HG03575 (cell line): Measurements from ENCODE around the gene DENND1C.
A peak's percentile ranks its signal among the peaks of the same experiment; 100 is the strongest.
"Not testable (repeated sequence)": the region's sequence is repeated elsewhere in the genome, so short reads cannot be mapped to it uniquely, and the experiment has no call there.

Experiments
- ATAC-seq: cut with Tn5 transposase; IDR thresholded peaks from one replicate; pipeline ENCODE4 v1.9.1; 2021; ENCODE audit not compliant: unreplicated experiment, insufficient number of reproducible peaks, low FRiP score; ENCODE audit errors: extremely low read depth

DENND1C gene

DNA sequence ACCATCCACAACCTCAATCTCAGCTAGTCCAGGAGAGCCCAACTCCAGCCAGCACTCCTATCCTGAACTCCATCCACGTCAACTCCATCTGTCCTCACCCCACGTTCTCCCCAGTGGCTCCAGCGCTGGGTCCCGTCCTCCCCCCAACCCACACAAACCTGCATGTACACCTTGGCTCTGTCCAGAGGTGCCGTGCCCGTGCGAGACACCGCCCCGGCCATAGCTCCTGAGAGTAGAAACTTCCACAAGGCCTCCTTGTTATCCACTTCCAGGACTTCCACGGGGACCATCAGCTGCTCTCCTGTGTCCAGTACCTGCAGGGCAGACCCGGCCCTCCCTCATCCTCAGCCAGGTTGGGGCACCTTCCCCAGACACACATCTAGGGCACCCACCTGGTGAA, 49.7 kb downstream of the DENND1C start:
- no peak for ATAC-seq

DNA sequence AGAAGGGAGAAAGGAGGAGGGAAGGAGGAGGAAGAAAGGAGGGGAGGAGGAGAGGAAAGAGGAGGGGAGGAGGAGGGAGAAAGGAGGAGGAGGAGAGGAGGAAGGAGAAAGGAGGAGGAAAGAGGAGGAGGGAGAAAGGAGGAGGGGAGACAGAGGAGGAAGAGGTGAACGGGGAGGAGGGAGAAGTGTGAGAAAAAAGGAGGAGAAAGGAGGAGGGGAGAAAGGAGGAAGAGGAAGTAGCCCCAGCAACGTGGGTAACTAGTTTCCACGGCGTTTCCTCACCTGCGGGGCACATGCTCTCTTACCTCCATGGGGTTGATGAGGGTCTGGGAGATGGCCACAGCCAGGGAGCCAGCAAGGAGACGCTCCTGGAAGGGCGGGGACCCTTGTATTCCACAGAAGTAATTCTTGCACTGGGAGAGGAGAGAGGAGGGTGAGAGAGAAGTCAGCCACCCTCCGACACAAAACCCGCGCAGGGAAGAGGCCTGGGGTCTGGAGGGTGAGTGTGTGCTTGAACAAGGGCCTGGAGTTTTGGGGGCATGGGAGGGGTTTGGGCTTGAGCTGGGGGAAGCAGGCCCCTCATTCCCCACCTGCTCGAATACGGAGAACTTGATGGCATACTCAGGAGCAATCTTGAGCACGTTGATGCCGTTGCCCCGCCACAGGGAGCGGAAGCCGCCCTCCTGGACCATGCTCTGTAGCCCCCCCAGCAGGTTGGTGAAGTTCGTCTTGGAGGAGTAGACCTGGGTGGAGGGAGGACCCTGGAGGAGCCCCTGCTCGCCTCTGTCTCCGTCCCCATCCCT, 52.0 kb downstream of the DENND1C start:
- no peak for ATAC-seq

DNA sequence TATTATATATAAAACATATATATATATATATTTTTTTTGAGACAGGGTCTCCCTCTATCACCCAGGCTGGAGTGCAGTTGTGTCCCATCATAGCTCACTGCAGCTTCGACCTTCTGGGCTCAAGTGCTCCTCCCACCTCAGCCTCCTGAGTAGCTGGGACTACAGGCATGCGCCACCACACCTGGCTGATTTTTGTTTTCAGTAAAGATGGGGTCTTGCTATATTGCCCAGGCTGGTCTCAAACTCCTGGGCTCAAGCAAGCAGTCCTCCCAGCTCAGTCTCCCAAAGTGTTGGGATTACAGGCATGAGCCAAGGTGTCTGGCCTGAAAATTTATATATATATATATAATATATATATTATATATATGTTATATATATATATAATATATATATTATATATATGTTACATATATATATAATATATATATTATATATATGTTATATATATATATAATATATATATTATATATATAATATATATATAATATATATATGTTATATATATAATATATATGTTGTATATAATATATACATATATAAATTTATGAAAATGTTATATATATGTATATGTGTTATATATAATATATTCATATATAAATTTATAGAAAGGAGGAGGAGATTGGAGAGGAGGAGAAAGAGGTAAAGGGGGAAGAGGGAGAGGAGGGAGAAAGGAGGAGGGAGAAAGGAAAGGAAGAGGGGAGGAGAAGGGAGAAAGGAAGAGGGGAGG, 52.7 kb downstream of the DENND1C start:
- ATAC-seq, result not testable (repeated sequence)

GRCh38 chr19:6427131-6427530, 54.5 kb downstream of the DENND1C start:
- no peak for ATAC-seq

DNA sequence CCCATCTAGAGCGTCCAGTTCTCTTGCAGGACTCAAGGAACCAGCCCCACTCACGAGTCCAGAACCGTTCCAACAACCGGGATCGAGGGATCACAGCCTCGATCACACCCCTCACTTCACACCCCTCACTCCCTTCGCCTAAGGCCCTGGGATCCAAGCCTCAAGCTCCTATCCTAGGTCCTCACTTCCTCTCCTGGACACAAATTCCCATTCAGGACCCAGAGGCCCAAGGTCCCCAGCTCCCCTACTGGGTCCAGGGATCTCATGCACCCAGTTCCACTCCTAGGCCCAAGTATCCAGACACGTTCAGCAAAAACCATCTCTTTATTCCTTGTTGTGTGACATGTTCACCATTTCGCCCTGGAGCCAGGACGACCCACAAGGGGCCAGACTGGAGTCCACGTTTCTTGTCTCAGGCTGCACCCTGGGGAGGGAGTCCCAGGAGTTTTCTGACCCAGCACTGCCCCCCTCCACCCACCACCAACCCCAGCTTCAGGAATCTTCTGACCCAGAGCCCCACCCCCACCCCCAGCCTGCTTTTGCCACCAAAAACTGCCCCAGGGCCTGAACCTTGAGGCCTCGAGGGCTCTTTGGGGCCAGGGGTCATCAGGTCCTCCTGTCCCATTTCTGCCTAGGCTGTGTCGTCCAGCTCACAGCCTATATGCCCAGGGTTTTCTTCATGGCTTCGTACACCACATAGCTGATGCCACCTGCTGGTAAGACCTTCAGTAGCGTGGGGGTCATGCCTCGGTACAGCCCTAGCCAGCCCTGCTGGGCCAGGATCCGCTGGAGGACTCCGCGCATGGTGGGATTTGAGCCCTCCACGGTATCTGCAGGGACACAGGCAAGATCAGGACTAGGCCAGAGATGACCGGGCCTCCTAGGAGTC, 55.6 kb downstream of the DENND1C start:
- no peak for ATAC-seq

GRCh38 chr19:6424939-6425731, 56.5 kb downstream of the DENND1C start:
- ATAC-seq, result peak; percentile 69

DNA sequence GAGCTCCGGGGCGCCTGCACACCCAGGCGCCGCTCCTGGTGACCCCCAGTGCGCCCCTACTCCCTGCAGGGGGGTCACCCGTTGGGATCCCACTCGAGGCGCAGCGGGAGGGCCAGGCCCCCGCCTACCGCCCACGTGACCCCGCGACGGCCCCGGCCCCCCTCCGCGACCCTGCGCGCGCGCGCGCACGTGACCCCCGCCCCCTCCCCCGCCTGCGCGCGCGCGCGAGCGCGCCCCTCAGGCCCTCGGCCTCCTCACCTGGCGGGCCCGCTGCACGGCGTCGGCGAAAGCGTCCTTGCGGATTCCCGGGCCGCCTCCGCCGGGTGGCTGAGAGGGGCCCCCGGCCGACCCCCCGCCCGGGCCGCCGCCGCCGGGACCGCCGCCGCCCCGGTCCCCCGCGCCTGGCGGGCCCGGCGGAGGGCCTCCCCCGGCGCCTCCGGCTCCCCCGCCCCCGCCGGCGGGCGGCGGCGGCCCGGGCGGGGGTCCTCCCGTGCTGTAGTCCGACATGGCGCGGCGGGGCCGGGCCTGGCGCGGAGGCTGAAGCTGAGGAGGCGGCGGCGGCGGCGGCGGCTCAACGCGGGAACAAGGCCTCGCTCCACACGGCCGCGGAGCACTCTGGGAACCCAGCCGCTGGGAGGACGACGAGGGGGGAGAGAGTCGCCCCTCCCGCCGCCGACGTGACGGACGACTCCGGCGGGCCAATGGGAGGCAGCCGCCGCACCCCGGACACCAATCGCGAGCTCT, 57.2 kb downstream of the DENND1C start, which contains the start of gene KHSRP:
Gene KHSRP (minus strand): TSS at position 617 of the 744 bp plus-strand sequence. CDS start 110 bp downstream, at position 507.
- no peak for ATAC-seq

DNA sequence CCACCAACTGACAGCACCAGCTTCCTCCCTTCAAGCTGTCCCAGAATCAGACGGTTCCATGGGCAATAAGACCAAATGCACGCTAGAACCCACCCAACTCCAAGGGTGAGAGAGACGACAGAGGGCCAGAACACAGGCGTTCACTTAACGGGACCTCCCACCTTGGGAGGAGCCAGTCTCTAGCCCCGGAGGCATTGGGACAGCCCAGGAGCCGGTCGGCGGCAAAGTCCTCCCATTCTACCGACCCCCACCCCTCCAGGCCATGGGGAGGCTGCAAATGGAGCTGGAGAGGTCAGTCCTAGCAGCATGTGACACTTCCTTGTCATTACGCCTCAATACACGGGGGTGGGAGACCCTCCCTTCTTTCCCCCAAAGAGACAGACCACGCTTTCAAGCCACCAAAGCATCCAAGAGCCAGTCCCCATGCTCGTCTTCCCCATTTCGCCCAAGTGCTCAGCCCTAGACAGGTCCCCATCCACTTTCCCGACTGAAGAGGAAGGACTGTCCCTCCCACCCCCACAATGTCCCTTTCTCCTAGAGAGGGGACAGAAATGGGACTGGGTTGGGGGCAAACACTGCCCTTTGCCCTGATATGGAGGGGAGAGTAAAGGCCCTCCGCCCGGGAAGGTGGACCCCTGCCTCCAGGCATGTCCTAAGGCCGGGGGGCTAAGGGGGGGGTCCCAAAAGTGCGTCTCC, 57.9 kb downstream of the DENND1C start:
- no peak for ATAC-seq

DNA sequence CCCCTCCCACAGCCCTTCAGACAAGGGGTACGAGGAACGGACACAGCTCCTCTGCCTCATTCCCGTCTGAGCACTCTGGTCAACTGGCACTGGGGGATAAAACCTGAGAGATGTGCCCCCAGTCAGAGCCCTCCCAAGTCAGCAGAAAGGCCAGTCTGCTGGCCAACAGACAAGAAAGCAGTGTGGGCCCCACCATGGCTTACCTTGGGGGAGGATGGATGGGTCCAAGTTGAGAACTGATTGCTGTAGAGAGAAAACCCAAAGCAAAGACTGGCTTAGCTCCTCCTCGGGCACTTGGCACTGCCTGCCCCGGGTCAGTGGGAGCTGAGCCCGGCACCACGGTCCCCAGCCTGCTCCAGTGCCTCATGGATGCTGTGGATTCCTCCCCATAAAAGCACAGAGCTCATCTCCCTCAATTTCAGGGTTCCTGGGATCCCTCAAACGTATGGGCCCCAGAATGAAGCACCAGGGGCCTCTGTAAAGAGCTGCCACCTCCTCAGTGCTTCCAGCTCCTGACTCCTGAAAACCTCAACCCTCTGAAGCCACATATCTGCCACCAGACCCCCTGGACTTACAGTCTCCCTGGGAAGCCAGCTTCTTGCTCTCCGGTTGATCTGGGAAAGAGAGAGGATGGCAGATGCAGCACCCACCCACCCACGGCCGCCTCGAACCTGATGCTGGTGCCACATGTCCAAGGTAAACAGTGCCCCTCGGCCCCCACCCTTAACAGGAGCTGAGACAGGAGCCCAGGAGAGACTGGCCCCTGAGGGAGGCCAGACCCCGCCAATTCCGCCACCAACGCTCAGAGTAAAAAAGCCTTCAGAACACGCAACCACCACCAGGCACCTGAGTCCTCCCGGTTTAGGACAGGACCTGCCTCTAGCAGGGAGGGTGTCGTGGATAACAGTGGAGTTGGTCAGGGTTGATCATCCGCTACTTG, 60.2 kb downstream of the DENND1C start:
- ATAC-seq, result no peak

GRCh38 chr19:6418562-6418932, 63.0 kb downstream of the DENND1C start:
- no peak for ATAC-seq

DNA sequence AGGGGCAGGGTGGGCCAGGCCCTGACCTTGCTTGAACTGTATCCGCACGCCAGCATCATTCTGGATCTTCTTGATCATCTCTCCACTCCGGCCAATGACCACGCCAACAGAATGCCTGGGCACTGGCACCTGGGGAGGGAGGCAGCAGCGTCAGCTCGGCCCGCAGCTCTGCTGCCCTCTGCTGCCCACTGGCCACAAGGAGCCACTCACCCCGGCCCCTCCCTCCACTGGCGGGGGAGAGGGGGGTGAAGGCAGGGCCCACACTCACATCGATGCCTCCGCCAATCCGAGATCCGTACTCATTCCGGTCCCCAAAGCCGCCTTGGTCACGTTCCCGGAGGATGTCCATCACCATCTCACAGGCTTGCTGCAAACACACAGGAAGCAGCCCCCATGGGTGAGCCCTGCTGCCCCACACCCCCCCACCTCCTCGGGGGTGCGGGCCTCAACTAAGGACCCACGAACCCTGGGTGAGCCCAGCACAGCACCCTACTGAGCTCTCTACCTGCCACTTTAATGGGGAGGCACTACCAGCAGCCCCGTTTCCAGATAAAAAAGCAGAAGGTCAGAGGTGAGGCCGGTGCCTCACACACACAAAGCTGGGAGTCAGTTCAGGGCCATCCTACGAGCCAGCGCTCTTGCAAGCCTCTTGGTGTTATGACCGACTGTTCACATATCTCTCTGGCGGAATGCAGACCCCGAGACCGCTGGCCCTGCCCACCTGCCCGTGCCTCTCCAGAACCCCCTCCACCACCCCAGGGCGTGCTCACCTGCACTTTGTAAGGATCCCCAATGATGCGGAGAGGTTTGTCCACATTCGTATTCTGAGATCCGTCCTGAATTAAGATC, 63.6 kb downstream of the DENND1C start:
- ATAC-seq, result no peak
